RKO (cell line): ENCODE measurements around the gene NELL1.
"Not testable (repeated sequence)": the region's sequence is repeated elsewhere in the genome, so short reads cannot be mapped to it uniquely, and the experiment has no call there.

Source experiments
- DNase-seq: peaks from one replicate; pipeline ENCODE4 v3.0.0-alpha.2; 2016; ENCODE audit warnings: low spot score

Gene NELL1

DNA sequence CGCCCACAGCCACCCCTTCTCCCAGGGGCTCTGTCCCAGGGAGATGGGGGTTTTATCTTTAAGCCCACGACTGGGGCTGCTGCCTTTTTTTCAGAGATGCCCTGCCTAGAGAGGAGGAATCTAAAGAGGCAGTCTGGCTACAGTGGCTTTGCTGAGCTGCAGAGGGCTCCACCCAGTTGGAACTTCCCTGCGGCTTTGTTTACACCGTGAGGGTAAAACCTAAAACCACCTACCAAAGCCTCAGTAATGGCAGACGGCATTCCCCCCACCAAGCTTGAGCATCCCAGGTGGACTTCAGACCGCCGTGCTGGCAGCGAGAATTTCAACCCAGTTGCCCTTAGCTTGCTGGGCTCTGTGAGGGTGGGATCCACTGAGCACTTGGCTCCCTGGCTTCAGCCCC lies 535.8 kb downstream of the NELL1 start:
- DNase-seq: no peak

DNA sequence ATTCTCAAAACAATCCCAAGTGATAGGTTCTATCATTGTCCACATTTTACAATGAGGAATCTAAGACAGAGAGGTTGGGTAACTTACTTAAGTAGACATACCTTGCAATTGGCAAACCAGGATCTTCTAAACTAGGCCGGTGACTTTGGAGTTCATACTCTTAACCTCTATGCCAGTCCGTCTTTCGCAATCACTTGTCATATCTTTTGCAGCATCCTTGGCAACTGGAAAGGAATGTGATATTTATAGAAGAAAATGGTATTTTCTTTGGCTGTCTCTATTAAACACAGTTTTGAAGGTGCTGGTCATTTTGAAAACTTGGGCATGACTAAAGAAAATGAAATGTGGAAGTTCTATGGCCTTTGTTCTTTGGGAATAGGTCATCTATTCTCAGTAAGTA lies 556.5 kb downstream of the NELL1 start:
- no peak for DNase-seq

DNA sequence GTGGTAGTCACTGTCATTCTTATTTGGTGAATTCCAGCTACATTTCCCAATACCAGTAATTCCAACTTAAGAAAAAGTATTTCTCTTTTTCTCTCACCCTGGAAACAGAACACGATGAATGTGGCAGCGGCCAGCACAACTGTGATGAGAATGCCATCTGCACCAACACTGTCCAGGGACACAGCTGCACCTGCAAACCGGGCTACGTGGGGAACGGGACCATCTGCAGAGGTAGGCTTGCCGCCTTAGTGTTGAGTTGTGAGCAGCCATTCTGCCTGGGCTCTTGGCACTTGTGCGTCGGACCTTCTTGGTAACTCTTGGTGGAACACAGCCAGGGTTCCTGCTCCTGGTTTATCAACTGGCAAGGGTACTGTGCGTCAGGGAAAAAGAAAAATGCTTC lies 559.8 kb downstream of the NELL1 start:
- no peak for DNase-seq

DNA sequence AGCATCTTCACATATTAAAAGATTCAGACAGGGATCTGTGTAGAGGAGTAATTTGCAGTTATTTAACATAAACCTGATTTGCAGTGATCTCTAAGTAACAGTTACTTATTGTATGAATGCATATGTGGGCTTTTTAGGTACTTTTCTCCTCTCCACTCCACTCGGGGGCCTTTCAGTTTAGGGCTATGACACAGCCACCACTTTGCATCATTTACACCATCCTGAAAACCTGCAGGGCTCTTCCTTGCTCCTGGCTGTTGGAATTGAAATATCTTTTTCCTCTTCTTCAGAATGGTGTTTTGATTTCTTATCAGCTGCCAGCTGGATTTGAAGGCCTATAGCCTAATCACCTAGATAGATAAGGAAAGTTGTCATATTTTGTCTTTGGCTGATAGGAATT lies 580.8 kb downstream of the NELL1 start:
- DNase-seq: no peak

DNA sequence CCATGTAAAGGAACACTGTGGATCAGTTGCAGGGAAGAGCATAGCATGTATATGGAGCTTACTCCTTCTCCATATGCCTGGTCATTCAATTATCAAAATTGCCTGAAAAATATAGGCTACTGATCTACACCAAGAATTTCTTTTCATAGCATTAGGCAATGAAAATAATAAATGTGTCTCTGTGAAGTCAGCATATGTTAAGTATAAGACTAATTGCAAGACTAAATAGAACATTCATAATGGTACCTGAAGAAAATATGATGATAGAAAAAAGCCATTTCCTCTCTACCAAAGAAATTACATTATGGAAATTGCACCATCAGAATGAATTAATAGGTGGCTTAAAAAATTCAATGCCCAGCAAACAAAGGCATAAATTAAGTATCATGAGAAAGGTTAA lies 584.7 kb downstream of the NELL1 start:
- DNase-seq: no peak

DNA sequence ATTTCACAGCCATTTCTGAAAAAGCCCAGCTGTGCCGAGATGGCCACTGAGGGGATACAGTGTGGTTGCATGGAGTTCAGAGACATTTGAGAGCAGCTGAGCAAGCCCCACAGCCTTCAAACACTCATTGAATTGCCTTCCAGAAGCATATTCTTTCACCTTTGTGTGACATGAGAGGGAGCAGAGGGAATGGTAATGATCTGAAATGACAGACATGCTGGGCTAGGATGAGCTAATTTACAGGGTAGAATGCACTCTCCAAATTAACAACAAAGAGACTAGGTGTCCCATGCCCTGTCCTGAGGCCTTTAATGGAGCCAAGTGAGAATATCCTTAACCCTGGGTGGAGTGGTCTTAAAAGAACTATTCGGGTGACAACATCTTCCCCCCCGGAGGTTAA lies 585.4 kb downstream of the NELL1 start:
- DNase-seq: no peak

DNA sequence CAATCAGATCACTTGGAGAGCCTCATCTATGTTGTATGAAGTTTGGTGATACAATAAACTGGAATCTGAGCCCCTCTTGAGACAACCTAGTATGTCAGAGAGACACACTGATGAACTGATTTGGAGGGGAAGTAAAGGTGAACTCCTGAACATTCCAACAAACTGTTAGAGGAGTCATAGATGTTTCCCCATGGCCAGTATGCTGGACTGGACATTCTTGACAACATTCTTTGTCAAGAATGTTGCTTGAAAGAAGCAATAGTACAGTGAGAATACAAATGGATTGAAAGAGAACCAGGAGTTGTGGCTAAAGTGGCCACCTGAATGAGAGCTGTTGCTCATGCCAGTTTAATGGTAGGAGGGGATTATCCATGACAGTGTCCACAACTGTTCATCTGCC lies 588.1 kb downstream of the NELL1 start:
- no peak for DNase-seq

DNA sequence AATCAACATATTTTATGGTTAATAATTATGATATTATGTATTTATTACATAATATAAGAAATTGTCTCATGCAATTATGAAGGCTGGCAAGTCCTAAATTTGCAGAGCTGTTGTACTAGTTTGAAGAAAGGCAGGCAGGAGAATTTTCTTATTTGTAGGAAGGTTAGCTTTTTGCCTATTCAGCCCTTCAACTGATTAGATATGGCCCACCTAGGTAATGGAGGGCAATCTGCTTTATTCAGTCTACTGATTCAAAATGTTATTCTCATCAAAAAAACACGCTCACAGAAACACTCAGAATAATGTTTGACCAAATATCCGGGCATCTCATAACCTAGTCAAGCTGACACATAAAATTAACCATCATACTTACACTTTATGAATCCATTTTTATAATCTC lies 589.0 kb downstream of the NELL1 start:
- no peak for DNase-seq

DNA sequence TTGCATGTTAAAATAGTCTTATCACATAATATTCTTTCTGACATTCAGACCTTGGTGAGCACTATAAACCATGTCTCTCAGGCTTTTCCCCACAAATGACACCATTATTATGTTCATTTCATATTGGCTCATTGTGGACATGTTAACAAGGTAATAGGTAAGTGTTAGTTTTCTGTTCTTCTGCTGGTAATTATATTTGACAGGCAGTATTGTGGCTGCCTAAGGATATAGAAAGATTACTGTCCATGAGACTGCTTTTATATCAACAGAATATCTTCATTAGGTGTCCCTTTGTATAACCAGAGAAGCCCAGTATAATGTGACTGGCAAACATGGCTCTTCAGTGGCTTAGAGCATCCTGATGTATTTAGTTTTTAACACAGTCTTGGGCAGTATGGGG lies 590.7 kb downstream of the NELL1 start:
- DNase-seq: no peak

DNA sequence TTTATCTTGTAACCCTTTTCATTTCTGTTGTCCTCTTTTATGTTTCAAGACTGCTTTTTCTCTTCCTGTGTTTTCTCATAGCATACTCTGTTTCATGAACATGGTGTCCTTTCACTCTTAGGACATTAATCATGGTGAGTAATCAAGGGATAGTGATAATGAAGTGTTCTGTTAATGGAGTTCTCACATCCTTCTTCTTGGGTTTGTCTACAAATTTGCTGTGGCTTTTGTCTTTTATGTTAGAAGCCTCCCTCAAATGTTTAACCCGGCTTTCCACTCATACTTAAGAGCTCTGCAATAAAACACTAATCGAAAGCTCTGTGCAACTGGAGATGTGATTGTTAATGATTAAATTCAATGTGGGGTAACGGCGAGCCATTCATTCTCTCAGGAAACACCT lies 593.6 kb downstream of the NELL1 start:
- DNase-seq: no peak

DNA sequence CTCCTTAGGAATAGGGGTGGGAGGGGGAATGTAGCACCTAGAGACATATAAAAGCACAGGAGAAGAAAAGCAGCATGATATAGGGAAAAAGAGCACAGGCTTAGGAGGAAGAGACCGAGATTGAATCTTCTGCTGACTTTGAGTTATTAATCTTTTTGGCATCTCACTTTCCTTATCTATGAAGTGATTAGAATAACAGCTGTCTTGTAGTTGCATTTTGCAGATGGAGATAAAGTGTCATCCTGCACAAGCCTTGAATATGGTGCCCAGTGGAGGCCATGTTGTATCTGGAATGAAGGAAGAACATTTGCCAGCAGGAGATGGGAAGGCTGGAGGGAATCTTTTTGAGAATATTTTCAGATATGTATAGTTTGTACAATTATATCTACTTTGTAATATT lies 594.7 kb downstream of the NELL1 start:
- no peak for DNase-seq

DNA sequence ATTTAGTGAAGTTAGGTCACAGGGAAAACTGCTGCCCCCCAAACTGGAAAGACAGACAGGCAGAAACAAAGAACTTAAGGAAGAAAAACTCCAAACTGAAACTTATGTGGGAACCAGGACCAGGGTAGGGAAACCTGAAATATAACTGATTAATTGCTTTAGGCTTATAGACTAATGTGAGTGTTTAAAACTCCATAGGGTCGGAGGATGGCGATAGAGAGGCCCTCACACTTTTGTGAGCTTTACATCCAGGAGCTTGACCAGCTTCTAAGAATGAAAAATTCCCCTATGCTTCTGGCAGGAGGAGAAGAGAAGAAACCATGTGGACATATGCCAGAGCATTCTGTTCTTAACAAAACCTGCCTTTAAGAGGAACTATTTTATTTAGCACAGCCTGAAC lies 598.6 kb downstream of the NELL1 start:
- no peak for DNase-seq

DNA sequence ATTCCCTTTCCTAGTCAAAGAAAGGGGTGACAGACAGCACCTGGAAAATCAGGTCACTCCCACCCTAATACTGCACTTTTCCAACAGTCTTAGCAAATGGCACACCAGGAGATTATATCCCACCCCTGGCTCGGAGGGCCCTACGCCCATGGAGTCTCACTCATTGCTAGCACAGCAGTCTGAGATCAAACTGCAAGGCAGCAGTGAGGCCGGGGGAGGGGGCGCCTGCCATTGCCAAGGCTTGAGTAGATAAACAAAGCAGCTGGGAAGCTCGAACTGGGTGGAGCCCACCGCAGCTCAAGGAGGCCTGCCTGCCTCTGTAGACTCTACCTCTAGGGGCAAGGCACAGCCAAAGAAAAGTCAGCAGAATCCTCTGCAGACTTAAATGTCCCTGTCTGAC lies 602.8 kb downstream of the NELL1 start:
- not testable (repeated sequence) for DNase-seq

DNA sequence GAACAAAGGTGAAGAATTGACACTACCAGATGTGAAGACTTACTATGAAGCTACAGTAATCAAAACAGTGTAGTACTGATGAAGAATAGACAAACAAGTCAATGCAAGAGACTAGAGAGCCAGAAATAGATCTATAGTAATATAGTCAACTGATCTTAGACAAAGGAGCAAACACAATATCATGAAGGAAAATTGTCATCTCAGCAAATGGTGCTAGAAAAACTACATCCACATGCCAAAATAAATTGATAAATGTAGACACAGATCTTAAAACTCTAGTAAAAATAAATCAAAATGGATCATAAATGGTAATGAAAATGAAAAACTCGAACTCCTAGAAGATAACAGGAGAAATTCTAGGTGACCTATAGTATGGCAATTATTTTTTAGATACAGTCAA lies 609.5 kb downstream of the NELL1 start:
- no peak for DNase-seq

DNA sequence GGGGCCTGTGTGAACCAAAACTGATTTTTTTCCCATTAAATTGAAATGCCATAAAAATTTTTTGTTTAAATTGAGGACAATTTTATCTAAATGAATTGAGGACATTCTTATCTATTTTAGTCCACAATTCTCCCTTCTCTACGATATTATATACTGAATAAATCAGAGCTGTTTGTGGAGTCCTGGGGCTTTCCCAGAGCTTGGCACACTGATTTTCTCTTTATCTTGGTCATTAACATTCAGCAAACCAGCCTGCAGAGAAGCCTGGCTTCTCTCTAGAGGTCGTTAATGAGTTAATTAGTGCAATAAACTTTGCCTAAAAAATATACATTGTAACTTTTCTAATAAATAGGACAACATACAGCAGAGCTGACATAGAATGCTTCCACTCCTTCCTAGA lies 615.7 kb downstream of the NELL1 start:
- no peak for DNase-seq

DNA sequence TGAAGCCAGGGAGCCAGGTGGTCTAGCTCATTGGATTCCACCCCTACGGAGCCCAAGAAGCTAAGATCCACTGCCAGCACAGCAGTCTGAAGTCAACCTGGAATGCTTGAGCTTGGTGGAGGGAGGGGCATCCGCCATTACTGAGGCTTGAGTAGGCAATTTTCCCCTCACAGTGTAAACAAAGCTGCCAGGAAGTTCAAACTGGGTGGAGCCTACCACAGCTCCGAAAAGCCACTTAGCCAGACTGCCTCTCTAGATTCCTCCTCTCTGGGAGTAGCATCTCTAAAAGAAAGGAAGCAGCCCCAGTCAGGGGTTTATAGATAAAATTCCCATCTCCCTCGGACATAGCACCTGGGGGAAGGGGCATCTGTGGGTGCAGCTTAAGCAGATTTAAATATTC lies 620.3 kb downstream of the NELL1 start:
- no peak for DNase-seq

DNA sequence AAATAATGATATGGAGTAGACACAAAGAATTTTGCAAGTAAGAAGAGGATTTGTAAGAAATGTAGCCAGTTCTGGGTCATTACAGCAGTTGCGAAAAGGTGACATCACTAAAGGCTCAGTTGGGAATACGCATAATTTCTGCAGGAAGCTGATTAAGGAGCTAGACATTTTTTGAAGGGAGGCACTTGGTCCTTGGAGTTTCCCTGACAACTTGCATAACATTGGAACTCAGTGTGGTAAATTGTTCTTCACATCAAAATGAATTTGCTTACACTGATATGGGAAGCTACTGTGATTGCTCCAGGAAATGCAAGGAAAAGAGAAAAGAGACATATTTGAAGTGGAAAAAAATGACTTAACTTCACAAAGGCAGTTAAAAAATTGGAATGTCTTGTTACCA lies 626.1 kb downstream of the NELL1 start:
- no peak for DNase-seq

DNA sequence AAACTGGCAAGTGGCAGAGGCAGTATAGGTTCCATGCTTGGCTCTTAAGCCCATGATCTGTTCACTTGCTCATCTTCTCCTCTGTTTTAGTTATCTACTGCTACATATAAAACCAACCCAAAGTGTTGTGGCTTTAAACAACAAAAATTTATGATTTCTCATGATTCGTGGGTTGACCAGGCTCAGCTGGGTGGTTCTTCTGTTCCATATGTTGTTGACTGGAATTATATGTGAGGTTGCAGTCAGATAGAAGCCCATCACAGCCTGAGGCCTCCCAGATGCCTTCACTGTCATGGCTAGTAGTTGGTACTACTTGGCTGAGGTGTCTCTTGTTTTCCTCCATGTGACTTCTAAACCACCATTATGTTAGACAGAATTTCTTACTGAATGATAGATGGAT lies 632.6 kb downstream of the NELL1 start:
- DNase-seq: no peak

DNA sequence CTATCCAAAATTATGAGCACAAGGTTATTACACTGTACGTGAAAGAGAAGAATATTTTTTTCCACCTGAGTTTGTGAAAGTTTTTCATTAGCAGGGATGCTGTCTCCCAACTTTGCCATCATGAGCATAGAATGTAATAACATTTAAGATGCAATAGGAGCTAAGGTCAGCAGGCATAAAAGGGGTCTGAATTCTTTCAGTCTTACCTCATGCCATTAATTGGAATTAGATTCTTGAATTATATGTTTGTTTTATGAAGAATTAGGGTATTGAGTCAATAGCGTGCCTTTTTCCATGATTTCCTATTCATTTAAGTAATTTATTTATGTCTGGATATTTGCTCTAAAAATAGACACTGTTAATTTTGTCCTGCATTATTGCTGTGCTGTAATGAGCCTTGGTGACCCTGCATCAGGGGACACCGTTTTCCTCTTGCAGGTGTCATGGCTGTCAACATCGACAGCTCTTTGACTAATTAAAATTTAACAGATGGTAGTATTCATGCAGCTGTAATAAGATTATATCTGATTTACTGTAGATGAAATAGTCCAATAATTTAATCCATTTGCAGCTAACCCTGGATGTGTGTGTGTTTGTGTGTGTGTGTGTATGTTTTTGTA lies 637.5 kb downstream of the NELL1 start:
- no peak for DNase-seq

DNA sequence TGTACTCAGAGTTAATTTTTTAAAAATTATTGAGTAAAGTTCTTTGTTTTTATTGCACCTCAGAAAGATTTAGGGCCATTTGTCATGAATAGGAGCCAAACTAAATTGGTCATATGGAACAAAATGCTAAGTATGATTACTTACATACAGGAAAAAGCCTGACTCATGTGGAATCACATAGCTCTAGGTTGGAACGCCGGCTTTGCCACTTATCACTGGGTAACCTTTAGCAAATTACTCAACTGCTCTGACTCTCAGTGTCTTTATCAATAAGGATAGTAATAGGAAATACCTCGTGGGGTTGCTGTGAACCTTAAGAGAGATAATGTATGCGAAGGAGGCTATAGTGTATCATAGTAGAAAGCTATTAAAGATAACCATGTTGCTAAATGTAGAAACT lies 638.5 kb downstream of the NELL1 start:
- no peak for DNase-seq

DNA sequence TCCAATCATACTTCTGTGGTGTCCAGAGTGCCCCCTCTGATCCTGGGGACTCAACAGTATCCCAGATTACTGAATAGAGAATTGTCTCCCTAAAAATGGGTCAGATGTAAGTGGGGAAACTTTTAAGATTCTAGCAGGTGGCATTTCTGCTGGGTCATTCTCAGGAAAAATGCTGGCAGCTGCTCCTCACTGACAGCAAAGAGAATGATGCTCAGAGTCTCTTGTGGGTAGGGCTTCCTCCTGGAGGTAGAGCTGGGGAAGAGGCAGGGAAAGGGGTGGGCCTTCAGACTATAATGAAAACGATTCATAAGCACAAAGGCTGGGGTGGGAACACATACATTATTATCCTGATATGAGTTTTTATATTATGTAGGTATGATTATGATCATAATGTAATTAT lies 647.2 kb downstream of the NELL1 start:
- DNase-seq: no peak

DNA sequence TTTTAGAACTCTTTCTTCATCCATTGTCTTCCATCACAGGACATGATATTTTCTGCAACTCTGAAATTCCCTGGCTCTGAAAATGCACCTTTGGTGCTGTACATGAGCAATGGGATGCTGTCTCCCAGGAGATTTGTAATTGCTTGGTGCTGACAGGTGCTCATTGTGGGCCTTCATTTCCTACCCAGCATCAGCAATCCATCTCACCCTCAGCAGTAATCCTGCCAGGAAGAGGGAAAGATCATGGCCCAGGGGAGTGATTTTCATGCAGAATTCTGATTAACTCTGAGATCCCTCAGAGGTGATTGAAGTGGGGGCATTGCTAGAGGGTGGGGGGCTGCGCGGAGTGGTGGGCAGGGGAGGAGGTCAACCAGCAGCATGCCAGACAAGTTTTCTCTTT lies 651.7 kb downstream of the NELL1 start:
- DNase-seq: no peak

DNA sequence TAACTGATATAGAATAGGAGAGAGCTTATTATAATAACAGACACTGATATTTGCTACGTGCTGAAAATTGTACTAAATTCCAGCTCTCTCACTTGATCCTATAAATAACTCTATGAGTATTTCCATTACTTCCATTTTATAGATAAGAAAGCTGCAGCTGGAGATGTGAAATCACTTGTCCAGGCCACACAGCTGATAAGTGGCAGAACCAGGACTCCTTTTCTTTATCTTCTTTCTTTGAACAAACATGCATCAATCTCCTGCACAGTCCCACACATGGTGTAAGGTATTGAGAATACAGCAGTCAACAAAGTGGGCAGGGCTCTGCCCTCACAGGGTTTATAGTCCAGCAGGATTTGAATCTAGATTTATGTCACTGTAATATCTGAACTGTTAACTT lies 652.1 kb downstream of the NELL1 start:
- DNase-seq: no peak

DNA sequence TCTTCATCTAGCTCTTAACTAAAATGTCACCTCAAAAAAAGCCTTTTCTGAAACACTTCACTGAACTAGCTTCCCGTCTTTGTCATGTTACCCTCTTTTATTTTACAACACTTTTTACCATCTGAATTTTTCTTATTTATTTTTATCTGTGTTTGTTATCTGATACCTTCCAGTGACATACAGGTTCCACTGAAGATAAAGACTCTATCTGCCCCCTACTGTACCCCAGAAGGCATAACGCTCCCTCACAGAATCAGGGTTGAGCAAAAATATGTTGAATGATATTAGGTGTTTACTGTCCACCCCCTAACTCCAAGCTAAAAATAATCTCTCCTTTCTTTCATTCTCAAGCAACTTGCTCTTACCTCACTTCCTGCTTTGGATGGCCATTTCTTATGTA lies 654.2 kb downstream of the NELL1 start:
- DNase-seq: no peak

DNA sequence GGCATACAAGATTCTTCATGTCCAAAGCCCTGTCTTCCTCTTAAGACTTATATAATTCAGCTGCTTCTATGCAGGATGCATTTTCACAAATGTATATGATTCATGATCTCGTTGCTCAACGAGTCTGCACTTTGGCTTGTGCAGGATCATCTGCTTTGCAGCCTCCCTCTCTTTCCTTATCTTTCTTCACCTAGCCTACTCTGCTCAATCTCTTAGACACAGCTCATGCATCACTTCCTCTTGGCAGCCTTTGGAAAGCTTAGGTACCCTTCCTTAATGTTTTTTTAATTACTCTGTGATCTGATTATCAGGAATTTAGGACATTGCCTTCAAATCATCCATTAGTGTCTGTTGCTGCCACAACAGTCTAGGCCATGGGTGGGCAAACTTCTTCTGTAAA lies 673.8 kb downstream of the NELL1 start:
- no peak for DNase-seq
